ENCODE results near the gene PACSIN2.
"Not testable (repeated sequence)": the region's sequence is repeated elsewhere in the genome, so short reads cannot be mapped to it uniquely, and the experiment has no call there.

Gene PACSIN2

DNA sequence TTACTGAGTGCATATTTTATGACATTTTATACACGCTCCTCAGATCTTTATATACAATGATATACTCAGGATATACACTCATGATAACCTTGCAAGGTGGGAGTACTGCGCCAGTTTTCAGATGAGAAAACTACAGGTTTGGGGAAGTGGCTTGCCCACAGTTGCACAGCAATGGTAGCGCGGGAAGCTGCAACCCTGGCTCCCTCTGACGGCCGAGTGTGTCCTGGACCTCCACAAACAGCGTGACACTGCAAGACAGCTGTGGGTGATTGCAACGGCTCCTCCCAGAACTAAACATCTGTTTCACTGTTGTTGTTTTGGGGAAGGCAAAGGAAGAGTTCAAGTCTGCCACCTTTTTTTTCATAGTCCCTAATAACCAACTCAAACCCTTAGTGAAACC is 47.0 kb downstream of the PACSIN2 start:
- no peaks in the 10 kb centered on the region for H3K36me3 ChIP-seq (ENCODE audit: control insufficient read depth, insufficient read depth, low read length)

DNA sequence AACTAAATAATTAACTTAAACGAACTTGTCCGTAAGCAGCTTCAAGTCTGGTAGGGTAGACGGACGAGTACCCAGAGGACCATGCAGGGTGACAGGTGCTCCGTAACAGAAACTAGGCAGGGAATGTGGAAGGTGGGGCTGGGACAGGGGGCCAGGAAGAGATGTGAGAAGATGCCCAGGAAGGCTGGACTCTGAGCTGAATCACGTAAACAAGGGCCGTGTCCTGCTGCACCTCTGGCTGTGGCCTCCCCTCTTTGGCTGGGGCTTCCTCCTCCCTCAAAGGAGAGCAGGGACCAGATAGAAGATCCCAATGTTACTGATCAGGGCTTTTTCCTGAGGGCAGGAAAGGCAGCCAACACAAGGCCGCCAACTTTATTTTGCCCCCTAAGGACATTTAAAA is 47.9 kb downstream of the PACSIN2 start:
- peaks cover 14% of the 10 kb centered on the region for H3K4me1 ChIP-seq (ENCODE audit: control insufficient read depth, insufficient read depth, low read length)
- H3K4me3 ChIP-seq (ENCODE audit: insufficient read depth, low read depth, low read length), result no peak overlapping the region
- H3K9me3 ChIP-seq (ENCODE audit: control insufficient read depth, low read length), result no peaks in the 10 kb centered on the region
- H3K36me3 ChIP-seq (ENCODE audit: control insufficient read depth, insufficient read depth, low read length), result no peaks in the 10 kb centered on the region
- WGBS, 2 experiments, result 93 to 98% methylated on average over 8 of the region's 8 CpGs
- no peak overlapping the region for H3K27ac ChIP-seq (ENCODE audit: insufficient read depth, low read depth, low read length, poor library complexity, severe bottlenecking)
- H3K27me3 ChIP-seq (ENCODE audit: control insufficient read depth, insufficient read depth, low read length, poor library complexity, severe bottlenecking), result no peaks in the 10 kb centered on the region

More for the DNA sequence above, 47.0 kb downstream of the PACSIN2 start:
- Histone ChIP-seq H3K27me3 (ENCODE audit: control insufficient read depth, insufficient read depth, low read length, poor library complexity, severe bottlenecking) (no peaks in the 10 kb centered on the region), H3K27ac (ENCODE audit: insufficient read depth, low read depth, low read length, poor library complexity, severe bottlenecking) (no peak overlapping the region), H3K4me1 (ENCODE audit: control insufficient read depth, insufficient read depth, low read length) (peaks cover 10% of the 10 kb centered on the region), H3K9me3 (ENCODE audit: control insufficient read depth, low read length) (no peaks in the 10 kb centered on the region), H3K4me3 (ENCODE audit: insufficient read depth, low read depth, low read length) (no peak overlapping the region)
- WGBS, 2 experiments, result 93 to 96% methylated on average over 7 to 8 of the region's 8 CpGs

GRCh38 chr22:42966497-42966896 is 48.5 kb downstream of the PACSIN2 start:
- H3K4me3 ChIP-seq (ENCODE audit: insufficient read depth, low read depth, low read length), result no peak overlapping the region
- no peaks in the 10 kb centered on the region for H3K9me3 ChIP-seq (ENCODE audit: control insufficient read depth, low read length)
- H3K36me3 ChIP-seq (ENCODE audit: control insufficient read depth, insufficient read depth, low read length), result no peaks in the 10 kb centered on the region
- H3K27me3 ChIP-seq (ENCODE audit: control insufficient read depth, insufficient read depth, low read length, poor library complexity, severe bottlenecking), result no peaks in the 10 kb centered on the region
- WGBS, 2 experiments, result 97 to 100% methylated on average over 1 of the region's 1 CpG
- H3K4me1 ChIP-seq (ENCODE audit: control insufficient read depth, insufficient read depth, low read length), result peaks cover 14% of the 10 kb centered on the region
- no peak overlapping the region for H3K27ac ChIP-seq (ENCODE audit: insufficient read depth, low read depth, low read length, poor library complexity, severe bottlenecking)

DNA sequence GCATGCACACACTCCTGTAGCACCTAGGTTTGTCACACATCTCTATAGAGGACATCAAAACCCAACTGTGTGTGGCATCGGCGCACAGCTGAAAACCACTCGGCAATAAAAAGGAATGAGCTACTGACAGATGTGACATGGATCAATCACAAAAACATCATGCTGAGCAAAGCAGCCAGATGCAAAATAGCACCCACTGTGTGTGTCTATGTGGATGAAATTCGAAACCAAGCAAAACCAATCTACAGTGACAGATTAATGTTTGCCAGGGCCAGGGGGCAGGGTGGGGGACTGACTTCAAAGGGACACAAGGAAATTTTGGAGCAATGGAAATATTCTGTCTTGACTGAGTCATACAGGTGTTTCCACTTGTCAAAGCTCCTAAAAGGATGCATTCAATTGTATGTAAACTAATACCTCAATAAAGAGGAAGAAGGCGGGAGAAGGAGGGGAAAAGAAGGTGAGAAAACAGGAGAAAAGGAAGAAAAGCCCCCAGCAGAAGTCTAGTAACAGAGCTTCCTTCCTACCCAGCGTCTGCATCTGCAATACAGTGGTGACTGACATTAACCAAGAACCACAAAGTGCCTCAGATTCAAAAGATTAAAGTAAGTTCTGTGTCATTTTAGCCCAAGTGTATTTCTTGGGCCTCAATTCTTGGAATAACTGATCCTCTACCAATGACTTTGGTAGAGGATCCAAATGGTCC is 49.8 kb downstream of the PACSIN2 start:
- H3K4me3 ChIP-seq (ENCODE audit: insufficient read depth, low read depth, low read length), result no peak overlapping the region
- no peaks in the 10 kb centered on the region for H3K36me3 ChIP-seq (ENCODE audit: control insufficient read depth, insufficient read depth, low read length)
- H3K27ac ChIP-seq (ENCODE audit: insufficient read depth, low read depth, low read length, poor library complexity, severe bottlenecking), result no peak overlapping the region
- WGBS, 2 experiments, result 19 to 22% methylated on average over 6 of the region's 6 CpGs
- H3K4me1 ChIP-seq (ENCODE audit: control insufficient read depth, insufficient read depth, low read length), result peaks cover 22% of the 10 kb centered on the region
- H3K9me3 ChIP-seq (ENCODE audit: control insufficient read depth, low read length), result no peaks in the 10 kb centered on the region
- H3K27me3 ChIP-seq (ENCODE audit: control insufficient read depth, insufficient read depth, low read length, poor library complexity, severe bottlenecking), result no peaks in the 10 kb centered on the region

GRCh38 chr22:42963231-42963595 is 51.7 kb downstream of the PACSIN2 start:
- H3K27me3 ChIP-seq (ENCODE audit: control insufficient read depth, insufficient read depth, low read length, poor library complexity, severe bottlenecking), result no peaks in the 10 kb centered on the region
- WGBS, 2 experiments, result 75 to 81% methylated on average over 9 of the region's 9 CpGs
- no peaks in the 10 kb centered on the region for H3K36me3 ChIP-seq (ENCODE audit: control insufficient read depth, insufficient read depth, low read length)
- H3K4me3 ChIP-seq (ENCODE audit: insufficient read depth, low read depth, low read length), result no peak overlapping the region
- no peak overlapping the region for H3K27ac ChIP-seq (ENCODE audit: insufficient read depth, low read depth, low read length, poor library complexity, severe bottlenecking)
- H3K4me1 ChIP-seq (ENCODE audit: control insufficient read depth, insufficient read depth, low read length), result peaks cover 28% of the 10 kb centered on the region
- no peaks in the 10 kb centered on the region for H3K9me3 ChIP-seq (ENCODE audit: control insufficient read depth, low read length)

DNA sequence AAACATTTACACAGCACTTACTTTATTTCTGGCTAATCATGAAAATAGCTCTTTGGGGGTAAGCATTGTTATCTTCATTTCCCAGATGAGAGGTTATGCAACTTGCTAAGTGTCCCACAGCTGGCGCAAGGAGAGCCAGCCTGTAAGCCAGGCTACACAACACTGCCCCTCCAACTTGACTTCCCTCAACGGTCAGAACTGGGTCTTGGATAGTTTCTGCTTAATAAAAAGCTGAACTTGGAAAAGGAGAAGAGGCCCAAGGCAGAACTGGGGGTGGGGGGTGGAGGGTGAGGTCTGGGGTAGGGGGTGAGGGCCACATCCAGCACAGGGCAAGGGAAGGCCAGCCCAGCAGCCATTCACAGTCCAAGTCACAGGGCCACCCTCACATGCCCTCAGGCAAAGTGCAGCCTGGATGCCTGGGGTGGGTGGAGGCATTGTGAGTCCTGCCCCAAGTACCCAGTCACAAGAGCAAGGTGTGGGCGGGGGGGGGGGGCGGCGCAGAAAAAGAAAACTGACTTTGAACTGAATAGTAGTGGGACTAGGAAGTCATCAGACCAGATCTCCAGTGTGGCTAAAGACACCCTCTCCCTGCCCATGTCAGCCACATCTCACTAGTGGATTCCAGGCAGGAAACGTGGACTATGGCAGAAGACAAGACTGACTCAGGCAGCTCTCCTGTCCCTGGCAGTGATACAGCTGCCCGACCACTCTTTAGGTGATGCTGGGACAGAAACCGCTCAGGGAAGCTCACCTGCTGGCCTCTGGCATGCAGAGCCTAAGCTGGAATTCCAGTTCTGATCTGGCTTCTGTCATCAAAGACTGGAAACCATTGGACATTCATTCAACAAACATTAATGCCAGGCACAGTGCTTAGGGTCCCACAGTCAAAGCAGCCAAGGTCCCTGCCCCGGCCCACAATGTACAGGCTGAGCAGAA is 52.4 kb downstream of the PACSIN2 start:
- H3K9me3 ChIP-seq (ENCODE audit: control insufficient read depth, low read length), result no peaks in the 10 kb centered on the region
- no peak overlapping the region for H3K27ac ChIP-seq (ENCODE audit: insufficient read depth, low read depth, low read length, poor library complexity, severe bottlenecking)
- H3K27me3 ChIP-seq (ENCODE audit: control insufficient read depth, insufficient read depth, low read length, poor library complexity, severe bottlenecking), result no peaks in the 10 kb centered on the region
- 83 to 90% methylated on average over 8 to 9 of the region's 9 CpGs for WGBS, 2 experiments
- no peak overlapping the region for H3K4me3 ChIP-seq (ENCODE audit: insufficient read depth, low read depth, low read length)
- peaks cover 28% of the 10 kb centered on the region for H3K4me1 ChIP-seq (ENCODE audit: control insufficient read depth, insufficient read depth, low read length)
- no peaks in the 10 kb centered on the region for H3K36me3 ChIP-seq (ENCODE audit: control insufficient read depth, insufficient read depth, low read length)

DNA sequence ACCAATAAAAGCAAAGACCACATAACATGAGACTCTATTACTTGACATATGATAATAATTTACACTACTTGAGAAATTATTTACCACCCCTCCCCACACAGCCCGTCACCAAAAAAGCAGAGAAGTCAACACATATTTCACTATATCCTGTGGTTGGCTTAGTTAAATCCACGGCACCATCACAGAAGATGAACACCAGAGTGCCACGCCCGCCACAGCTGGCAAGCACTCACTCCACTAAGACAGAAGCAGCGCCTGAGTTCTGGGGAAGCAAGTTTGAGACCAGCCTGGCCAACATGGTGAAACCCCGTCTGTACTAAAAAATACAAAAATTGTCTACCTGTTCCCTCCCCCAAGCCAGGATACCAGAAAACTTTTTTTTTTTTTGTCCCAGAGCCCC is 53.1 kb downstream of the PACSIN2 start:
- H3K4me1 ChIP-seq (ENCODE audit: control insufficient read depth, insufficient read depth, low read length), result peaks cover 28% of the 10 kb centered on the region
- no peak overlapping the region for H3K4me3 ChIP-seq (ENCODE audit: insufficient read depth, low read depth, low read length)
- H3K27ac ChIP-seq (ENCODE audit: insufficient read depth, low read depth, low read length, poor library complexity, severe bottlenecking), result no peak overlapping the region
- H3K27me3 ChIP-seq (ENCODE audit: control insufficient read depth, insufficient read depth, low read length, poor library complexity, severe bottlenecking), result no peaks in the 10 kb centered on the region
- 92 to 93% methylated on average over 6 of the region's 6 CpGs for WGBS, 2 experiments
- no peaks in the 10 kb centered on the region for H3K36me3 ChIP-seq (ENCODE audit: control insufficient read depth, insufficient read depth, low read length)
- no peaks in the 10 kb centered on the region for H3K9me3 ChIP-seq (ENCODE audit: control insufficient read depth, low read length)

- WGBS, 2 experiments, result 74 to 83% methylated on average over 3 of the region's 3 CpGs
- not testable (repeated sequence) for H3K4me3 ChIP-seq (ENCODE audit: insufficient read depth, low read depth, low read length); H3K9me3 ChIP-seq (ENCODE audit: control insufficient read depth, low read length); H3K36me3 ChIP-seq (ENCODE audit: control insufficient read depth, insufficient read depth, low read length); H3K27me3 ChIP-seq (ENCODE audit: control insufficient read depth, insufficient read depth, low read length, poor library complexity, severe bottlenecking); H3K27ac ChIP-seq (ENCODE audit: insufficient read depth, low read depth, low read length, poor library complexity, severe bottlenecking)
- H3K4me1 ChIP-seq (ENCODE audit: control insufficient read depth, insufficient read depth, low read length), result peaks cover 28% of the 10 kb centered on the region
Observed at GRCh38 chr22:42961400-42961690, 53.6 kb downstream of the PACSIN2 start.

- Histone ChIP-seq H3K4me3 (ENCODE audit: insufficient read depth, low read depth, low read length) (no peak overlapping the region), H3K27me3 (ENCODE audit: control insufficient read depth, insufficient read depth, low read length, poor library complexity, severe bottlenecking) (no peaks in the 10 kb centered on the region), H3K4me1 (ENCODE audit: control insufficient read depth, insufficient read depth, low read length) (peaks cover 28% of the 10 kb centered on the region), H3K9me3 (ENCODE audit: control insufficient read depth, low read length) (no peaks in the 10 kb centered on the region), H3K36me3 (ENCODE audit: control insufficient read depth, insufficient read depth, low read length) (no peaks in the 10 kb centered on the region), H3K27ac (ENCODE audit: insufficient read depth, low read depth, low read length, poor library complexity, severe bottlenecking) (peak overlapping the region; percentile 67)
- WGBS, 2 experiments, result 78 to 85% methylated on average over 8 to 10 of the region's 10 CpGs
Observed at GRCh38 chr22:42960531-42961399, 54.2 kb downstream of the PACSIN2 start.

Data from ectodermal cell (in vitro differentiated cells).